Ishikawa (cell line): ENCODE measurements around the gene VSX1.

ENCODE experiments used
- CEBPB ChIP-seq: IDR thresholded peaks from 2 replicates; pipeline ENCODE4 v1.6.1; 2012
- CREB1 ChIP-seq: IDR thresholded peaks from 2 replicates; pipeline ENCODE4 v1.6.1; 2012; ENCODE audit warnings: low read depth
- EGR1 ChIP-seq: IDR thresholded peaks from 2 replicates; pipeline ENCODE4 v1.6.1; 2012
- EP300 ChIP-seq: IDR thresholded peaks from 2 replicates; pipeline ENCODE4 v1.6.1; 2012; ENCODE audit warnings: borderline replicate concordance
- FOXM1 ChIP-seq: IDR thresholded peaks from 2 replicates; pipeline ENCODE4 v1.6.1; 2012; ENCODE audit warnings: low read depth, borderline replicate concordance
- RAD21 ChIP-seq: IDR thresholded peaks from 2 replicates; pipeline ENCODE4 v1.6.1; 2012; ENCODE audit warnings: low read depth
- REST ChIP-seq: IDR thresholded peaks from 2 replicates; pipeline ENCODE4 v1.6.1; 2012; ENCODE audit warnings: low read depth, mild to moderate bottlenecking
- TAF1 ChIP-seq: IDR thresholded peaks from 2 replicates; pipeline ENCODE4 v1.6.1; 2012; ENCODE audit warnings: low read depth, mild to moderate bottlenecking
- TEAD4 ChIP-seq: IDR thresholded peaks from 2 replicates; pipeline ENCODE4 v1.6.1; 2012
- YY1 ChIP-seq: IDR thresholded peaks from 2 replicates; pipeline ENCODE4 v1.6.1; 2012; ENCODE audit warnings: low read depth
- TF ChIP-seq, protein P1 (sequence below): IDR thresholded peaks from 2 replicates; pipeline ENCODE4 v1.6.1; 2012
- TF ChIP-seq, protein P2 (sequence below): IDR thresholded peaks from 2 replicates; pipeline ENCODE4 v1.6.1; 2012

- TF ChIP-seq EP300 (no peak), RAD21 (no peak), YY1 (no peak), CREB1 (no peak), CEBPB (no peak), TAF1 (no peak), EGR1 (no peak), FOXM1 (no peak), TEAD4 (no peak), REST (no peak)
- TF ChIP-seq, protein P1, sequence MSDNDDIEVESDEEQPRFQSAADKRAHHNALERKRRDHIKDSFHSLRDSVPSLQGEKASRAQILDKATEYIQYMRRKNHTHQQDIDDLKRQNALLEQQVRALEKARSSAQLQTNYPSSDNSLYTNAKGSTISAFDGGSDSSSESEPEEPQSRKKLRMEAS, result no peak
- TF ChIP-seq, protein P2, sequence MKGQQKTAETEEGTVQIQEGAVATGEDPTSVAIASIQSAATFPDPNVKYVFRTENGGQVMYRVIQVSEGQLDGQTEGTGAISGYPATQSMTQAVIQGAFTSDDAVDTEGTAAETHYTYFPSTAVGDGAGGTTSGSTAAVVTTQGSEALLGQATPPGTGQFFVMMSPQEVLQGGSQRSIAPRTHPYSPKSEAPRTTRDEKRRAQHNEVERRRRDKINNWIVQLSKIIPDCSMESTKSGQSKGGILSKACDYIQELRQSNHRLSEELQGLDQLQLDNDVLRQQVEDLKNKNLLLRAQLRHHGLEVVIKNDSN, result no peak
These were observed 46.7 kb upstream of the VSX1 start for GRCh38 chr20:25128649-25129048.
